Coronary artery (tissue), 2 donors: Measurements from ENCODE around the gene MB.
A peak's percentile ranks its signal among the peaks of the same experiment; 100 is the strongest.

Source experiments
- DNase-seq: peaks from one replicate; pipeline ENCODE4 v3.0.0-alpha.2; 2017; ENCODE audit warnings: low spot score
- H3K27ac ChIP-seq, 2 donors: fragments of 200-600 bp; sonication (generic); one replicate each; pipeline ENCODE4 v1.5.1; 2016 to 2019
- H3K4me3 ChIP-seq: fragments of 200-600 bp; sonication (generic); 2 replicates; pipeline ENCODE4 v1.5.1; 2016; ENCODE audit warnings: mild to moderate bottlenecking, moderate library complexity
- CTCF ChIP-seq: fragments of 200-600 bp; sonication (generic); IDR thresholded peaks from one replicate; pipeline ENCODE4 v1.5.1; 2019; ENCODE audit warnings: antibody characterized with exemption

Gene MB

GRCh38 chr22:35638001-35638400 is 20.9 kb upstream of the MB start:
- Histone ChIP-seq H3K4me3 (no peak overlapping the region), H3K27ac (peak overlapping the region; percentile 84 to 88)
- TF ChIP-seq CTCF, result no peak
- no peak for DNase-seq

GRCh38 chr22:35637254-35637653 is 20.1 kb upstream of the MB start:
- no peak for DNase-seq
- Histone ChIP-seq H3K27ac (peak overlapping the region; percentile 84 to 88), H3K4me3 (no peak overlapping the region)
- no peak for TF ChIP-seq CTCF

- Histone ChIP-seq H3K27ac (no peak overlapping the region), H3K4me3 (no peak overlapping the region)
- no peak for DNase-seq
- TF ChIP-seq CTCF, result no peak
Measured at GRCh38 chr22:35634943-35635540, 17.9 kb upstream of the MB start.

GRCh38 chr22:35634015-35634414 is 16.9 kb upstream of the MB start:
- no peak for DNase-seq
- TF ChIP-seq CTCF, result no peak
- H3K4me3 ChIP-seq, result no peak overlapping the region
- H3K27ac ChIP-seq, result no peak overlapping the region

- H3K27ac ChIP-seq, result no peak overlapping the region
- TF ChIP-seq CTCF, result no peak
- no peak overlapping the region for H3K4me3 ChIP-seq
- no peak for DNase-seq
Measured at GRCh38 chr22:35633520-35633919, 16.4 kb upstream of the MB start.

- TF ChIP-seq CTCF, result no peak
- Histone ChIP-seq H3K4me3 (no peak overlapping the region), H3K27ac (no peak overlapping the region)
- DNase-seq, result no peak
Measured at GRCh38 chr22:35632935-35633334, 15.8 kb upstream of the MB start.

GRCh38 chr22:35631597-35631996 is 14.5 kb upstream of the MB start:
- no peak for TF ChIP-seq CTCF
- H3K27ac ChIP-seq, result no peak overlapping the region
- no peak for DNase-seq
- no peak overlapping the region for H3K4me3 ChIP-seq
